ENCODE results near the gene PJVK.
"Not testable (repeated sequence)": the region's sequence is repeated elsewhere in the genome, so short reads cannot be mapped to it uniquely, and the experiment has no call there.

Gene PJVK, protein sequence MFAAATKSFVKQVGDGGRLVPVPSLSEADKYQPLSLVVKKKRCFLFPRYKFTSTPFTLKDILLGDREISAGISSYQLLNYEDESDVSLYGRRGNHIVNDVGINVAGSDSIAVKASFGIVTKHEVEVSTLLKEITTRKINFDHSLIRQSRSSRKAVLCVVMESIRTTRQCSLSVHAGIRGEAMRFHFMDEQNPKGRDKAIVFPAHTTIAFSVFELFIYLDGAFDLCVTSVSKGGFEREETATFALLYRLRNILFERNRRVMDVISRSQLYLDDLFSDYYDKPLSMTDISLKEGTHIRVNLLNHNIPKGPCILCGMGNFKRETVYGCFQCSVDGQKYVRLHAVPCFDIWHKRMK

DNA sequence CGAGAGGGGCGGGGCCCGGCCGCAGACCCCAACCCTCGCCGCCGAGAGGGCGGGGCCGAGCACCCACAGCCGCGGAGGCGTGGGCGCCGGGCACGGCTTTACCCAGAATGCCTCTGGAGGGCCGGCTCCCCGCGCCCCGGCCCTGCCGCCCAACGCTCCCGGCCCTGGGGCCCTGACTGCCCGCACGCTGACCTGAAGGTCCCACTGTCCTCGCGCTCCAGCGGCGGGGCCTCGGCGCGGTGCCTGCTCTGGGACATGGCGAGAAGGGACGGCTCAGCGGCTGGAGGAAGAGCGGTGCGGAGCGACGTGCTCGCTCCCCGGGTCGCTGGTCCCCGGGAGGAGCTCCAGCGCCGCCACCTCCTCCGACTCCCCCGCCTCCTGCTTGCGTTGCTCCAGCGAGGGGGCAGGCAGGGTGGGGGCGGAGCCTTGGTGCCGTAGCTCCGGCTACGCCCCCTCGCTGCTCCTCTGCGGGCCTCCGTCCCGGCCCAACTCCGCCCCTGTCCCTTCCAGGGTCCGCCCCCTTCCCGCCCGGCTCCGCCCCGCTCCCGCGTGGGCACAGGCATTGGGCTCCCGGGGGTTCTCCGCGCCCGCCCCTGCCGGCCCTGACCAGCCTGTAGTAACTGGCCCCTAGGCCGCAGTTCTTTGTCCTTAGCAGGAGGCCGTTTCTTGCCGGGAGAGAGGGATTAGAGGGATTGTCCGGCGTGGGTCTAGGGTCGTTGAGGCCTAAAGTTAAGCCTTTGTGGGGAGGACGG lies at the start of gene PJVK, which contains the start of gene PRKRA:
Gene PJVK, plus strand, starts transcription at position 605 of the 752 bp plus-strand sequence. CDS start 2,032 bp downstream, outside the sequence.
Gene PRKRA, minus strand, starts transcription at position 402 of the 752 bp plus-strand sequence. Its CDS starts 145 bp downstream, at position 257.
- DNase-seq (ENCODE audit: low read depth in 2 of 2) = peak; percentile 91 to 96

DNA sequence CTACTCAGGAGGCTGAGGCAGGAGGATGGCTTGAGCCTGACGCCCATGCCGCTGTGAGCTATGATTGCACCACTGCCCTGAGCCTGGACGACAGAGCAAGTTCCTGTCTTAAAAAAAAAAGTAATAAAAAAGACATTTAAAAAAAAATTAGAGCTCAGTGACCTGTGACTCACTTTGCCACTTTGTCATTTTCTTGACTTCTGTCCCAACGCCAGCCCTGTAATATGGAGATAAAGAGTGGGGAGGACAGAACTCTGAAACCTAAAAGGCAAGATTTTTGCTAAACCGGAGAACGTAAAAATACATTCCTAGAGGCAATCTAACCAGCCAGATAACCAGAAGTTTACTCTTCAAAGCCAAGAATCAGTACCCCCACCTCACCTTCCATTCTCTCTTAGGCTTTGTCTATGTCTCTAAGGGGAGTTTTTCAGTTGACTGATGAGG lies 49.2 kb upstream of the PJVK start:
- no peak for DNase-seq (ENCODE audit: low read depth in 2 of 2)

DNA sequence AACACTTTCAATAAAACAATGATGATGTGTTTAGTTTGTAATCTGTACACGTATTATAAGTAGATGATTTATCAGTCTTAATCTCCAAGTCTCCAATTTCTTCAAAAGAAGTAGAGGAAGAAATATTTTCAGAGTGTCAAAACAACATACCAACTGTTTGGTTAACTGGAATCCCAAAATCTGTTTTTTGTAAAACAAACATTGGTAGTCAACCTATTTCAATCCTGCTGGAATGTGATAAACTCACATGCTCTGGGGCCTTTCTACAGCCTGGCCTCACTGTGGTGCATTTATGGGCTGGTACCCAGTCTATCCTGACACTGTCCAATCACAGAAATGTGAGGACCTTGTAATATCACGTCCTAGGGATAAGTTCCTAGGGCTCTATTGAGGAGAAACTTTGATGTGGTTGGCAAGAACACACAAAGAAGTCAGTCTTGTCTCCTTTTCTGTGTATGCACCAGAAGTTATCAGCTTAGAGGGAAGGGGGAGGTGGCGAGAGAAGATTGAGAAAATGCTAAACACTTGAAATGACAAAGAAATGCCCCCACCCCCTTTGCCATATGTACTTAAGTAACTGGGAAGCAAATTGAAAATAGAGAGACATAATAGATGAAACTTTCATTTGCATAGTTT lies 47.4 kb upstream of the PJVK start:
- DNase-seq (ENCODE audit: low read depth in 2 of 2) = no peak

DNA sequence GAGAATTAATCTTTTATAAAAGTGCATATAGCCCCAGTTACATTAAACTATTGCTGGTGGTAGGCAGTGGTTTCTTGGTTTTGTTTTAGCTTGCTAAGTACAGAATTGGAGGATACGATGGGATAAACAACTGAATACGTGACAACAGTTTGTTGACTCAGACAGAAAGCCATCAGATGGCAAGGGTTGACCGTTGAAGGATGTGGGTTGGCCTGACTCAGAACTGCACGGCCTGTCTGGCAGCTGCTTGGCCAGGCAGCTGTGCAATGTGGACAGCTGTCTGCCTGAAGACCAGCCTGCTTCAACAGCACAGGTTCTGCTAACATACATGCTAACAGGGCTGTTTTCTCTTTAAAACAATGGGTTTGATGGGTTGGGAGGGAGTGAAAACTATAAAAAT lies 46.8 kb upstream of the PJVK start:
- DNase-seq (ENCODE audit: low read depth in 2 of 2) = no peak

DNA sequence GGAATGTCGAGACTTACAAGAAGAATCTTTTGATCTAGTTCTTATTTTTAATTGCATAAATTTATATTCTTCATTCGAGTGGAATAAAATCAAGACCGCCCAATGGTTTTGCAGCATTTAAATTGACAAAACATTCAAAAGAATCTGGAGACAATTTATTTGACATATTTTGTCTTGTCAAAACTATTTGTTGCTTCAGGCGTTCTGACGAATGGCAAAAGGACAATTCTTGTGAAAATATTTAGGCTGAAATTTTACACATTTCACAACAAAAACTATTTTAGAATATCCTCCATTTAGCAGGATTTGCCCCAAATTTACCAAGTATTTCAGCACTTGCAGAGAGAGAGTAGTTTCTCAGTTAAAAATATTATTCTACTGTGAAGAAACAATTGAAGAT lies 41.9 kb upstream of the PJVK start:
- DNase-seq (ENCODE audit: low read depth in 2 of 2) = no peak

DNA sequence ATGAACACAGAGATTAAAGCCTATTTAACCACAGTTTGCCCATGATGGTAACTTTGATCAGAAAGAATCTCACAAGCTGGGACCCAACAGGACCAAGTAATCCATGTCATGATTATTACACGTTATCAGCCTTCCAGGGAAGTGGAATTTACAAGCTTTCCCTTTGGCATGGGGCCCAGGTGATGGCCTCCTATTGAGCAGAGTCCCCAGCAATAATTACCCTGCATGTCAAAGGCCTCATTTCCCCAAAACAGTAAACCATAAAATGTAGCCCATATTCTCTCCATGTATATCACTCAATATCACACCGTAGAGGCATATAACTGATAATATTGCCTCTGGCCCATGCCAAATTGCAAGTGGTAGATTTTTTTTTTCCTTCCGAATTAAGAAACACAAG lies 39.1 kb upstream of the PJVK start:
- DNase-seq (ENCODE audit: low read depth in 2 of 2) = no peak

DNA sequence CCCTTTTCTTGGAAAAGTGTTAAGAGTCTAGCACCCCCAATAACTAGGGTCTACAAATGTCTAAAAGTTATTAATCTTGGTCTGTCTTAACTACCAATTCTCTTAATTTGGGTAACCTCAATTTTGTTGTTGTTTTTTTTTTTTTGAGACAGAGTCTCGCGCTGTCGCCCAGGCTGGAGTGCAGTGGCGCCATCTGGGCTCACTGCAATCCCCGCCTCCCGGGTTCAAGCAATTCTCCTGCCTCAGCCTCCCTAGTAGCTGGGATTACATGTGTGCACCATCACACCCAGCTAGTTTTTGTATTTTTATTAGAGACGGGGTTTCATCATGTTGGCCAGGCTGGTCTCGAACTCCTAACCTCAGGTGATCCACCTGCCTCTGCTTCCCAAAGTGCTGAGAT lies 38.7 kb upstream of the PJVK start:
- not testable (repeated sequence) for DNase-seq (ENCODE audit: low read depth in 2 of 2)

DNA sequence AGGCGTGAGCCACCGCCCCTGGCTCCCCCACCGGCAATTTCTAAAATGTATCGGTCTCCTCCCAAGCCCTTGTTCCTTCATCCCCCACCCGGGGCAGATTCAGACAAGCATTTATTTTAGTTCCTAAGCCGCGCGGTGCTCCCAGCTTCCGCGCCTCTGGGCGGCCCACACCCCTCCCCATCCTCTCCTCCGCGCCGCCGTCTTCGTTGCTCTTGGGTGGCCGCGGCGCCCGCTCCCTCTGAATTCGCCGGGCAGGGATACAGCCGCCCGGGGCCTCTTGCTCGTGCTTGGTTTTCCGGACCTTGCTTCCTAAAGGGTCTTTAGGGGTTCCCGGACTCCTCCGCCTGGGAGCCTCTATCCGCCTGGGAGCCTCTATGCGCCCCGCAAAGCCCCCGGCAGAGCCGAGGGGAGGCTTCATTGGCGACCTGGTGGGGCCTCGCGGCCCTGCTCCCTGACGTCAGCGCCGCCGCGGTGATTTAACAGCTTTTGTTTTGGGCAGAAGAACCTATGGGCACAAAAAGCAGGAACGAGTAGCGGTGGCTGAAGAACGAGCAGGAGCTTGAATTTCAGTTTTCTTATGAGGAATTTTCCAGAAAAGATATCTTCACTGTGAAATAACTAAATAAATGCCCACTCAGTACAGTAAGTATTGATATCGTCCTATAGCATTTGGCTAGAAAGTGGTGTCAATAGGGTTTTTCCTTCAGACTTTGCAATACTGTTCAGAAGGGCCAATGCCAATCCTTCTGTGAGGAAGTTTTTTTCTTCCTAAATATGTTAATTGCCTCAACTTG lies 37.5 kb upstream of the PJVK start:
- peak; percentile 48 to 66 for DNase-seq (ENCODE audit: low read depth in 2 of 2)

DNA sequence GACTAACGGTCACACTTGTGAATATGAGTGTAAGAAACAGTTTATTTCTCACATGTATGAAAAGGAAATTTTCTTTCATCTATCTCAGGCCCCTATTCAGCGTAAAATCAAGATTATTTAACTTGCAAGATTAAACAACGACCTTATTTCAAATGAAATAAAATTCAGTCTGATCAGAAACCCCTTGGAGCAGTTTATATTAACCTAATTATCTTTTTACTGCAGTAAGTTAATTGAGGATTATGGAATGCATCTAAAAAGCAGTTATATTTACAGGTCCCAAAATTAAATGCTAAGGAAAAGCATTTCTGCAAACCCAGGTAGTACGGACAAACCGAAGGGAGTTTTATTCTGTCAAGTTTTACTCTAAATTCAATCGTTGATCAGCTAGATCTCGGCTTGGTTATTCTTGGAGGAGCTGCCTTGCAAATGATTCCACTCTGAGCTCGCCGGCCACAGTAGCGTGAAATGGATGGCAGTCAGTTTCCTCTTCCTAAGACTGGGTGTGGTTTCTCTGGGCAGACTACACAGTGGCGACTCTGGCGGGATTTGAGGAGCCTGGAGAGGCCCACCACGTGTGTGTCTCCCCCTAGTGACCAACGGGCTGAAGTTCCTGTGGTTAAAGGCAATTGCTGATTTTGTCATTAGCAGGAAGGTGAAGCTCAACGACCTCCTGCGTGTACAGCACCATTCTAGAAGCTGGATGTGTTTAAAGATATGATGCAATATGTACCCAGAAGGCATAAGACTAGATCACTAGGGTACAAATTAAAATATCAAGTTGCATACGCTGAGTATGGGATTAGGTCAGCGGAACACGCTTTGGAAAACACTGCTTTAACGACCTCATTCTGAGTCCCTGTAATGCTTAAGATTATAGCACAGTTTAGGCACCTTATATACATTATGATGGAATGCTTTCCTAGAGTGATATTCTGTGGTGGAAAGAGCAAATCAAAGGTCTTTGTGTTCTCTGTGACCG lies 36.6 kb upstream of the PJVK start:
- peak; percentile 57 to 62 for DNase-seq (ENCODE audit: low read depth in 2 of 2)

DNA sequence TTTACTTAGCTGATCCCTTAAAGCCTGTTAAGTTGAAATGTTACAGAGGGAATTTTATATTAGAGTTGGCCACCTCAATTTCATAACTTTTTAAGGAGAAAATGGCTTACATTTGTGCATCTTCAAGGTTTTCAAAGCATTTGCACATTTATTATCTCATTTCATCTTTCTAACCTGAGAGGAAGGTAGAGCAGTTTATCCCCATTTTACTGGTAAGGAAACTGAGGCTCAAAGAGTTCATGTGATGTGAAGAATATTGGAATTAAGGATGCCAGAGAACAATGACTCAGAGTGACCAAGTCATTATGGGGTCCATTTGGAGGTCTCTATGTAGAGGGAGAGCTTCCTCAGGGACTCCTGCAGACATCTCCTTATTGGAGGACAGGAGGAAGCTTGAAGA lies 35.2 kb upstream of the PJVK start:
- no peak for DNase-seq (ENCODE audit: low read depth in 2 of 2)

DNA sequence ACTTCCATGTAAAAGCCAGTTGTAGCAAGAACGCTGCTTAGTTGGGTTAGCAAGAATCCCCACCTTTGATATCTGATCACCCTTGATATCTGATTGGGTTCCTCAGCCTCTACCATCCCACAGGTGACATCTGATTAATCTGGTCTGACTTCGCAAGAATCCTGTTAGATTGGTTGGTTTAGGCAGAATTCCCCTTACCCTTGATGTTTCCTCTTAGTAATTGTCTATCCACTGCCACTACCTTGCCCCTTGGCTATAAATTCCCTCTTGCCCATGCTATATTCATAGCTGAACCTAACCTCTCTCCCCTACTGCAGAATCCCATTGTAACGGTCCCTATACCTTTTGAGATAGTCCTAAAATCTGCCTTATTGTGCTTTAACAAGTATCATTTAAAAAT lies 33.3 kb upstream of the PJVK start:
- DNase-seq (ENCODE audit: low read depth in 2 of 2) = no peak

DNA sequence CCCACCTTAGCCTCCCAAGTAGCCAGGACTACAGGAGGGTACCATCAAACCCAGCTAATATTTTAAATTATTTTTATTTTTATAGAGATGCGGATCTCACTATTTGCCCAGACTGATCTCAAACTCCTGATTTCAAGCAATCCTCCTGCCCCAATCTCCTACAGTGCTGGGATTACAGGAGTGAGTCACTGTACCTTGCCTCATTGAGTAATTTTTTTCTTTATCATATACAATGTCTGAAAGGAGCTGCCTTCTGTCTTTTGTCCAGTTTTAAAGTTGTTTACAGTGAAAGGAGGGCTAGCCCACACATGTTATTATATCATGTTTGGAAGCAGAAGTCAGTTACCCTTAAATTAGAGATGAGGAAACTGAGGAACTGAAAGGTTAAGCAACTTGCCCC lies 32.8 kb upstream of the PJVK start:
- no peak for DNase-seq (ENCODE audit: low read depth in 2 of 2)

DNA sequence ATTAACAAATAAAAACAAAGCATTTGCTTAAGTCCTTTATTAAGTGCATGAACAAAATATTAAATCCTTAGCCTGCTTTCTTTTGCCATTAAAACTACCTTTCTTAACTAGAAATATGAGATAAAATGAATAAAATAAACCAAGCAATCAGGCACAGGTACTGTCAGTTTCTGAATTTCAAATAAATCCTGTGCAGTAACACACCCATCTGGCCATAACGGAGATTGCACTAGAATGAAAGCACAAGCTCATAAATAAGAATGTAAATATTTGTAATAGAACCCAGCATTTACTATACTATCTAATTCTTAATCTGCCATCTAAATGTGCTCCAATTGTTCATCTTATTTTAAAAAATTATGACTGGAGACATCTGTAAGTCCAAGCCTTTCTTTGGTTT lies 32.1 kb upstream of the PJVK start:
- no peak for DNase-seq (ENCODE audit: low read depth in 2 of 2)

DNA sequence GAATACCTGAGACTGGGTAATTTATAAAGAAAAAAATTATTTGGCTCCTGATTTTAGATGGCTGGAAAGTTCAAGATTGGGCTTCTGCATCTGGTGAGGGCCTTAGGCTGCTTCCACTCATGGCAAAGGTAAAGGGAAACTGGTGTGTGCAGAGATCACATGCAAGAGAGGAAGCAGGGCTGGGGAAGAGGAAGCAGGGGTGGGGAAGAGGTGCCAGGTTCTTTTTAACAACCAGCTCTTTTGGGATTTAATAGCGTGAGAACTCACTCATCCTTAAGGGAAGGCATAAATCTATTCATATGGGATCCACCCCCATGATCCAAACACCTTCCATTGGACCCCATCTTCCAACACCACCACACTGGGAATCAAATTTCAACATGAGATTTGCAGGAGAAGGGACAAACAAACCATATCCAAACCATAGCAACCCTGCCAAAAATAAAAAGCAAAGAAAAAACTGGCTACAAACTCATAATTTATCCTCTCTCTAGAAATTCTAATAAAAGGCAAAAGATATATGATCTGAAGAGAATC lies 30.6 kb upstream of the PJVK start:
- DNase-seq (ENCODE audit: low read depth in 2 of 2) = no peak

DNA sequence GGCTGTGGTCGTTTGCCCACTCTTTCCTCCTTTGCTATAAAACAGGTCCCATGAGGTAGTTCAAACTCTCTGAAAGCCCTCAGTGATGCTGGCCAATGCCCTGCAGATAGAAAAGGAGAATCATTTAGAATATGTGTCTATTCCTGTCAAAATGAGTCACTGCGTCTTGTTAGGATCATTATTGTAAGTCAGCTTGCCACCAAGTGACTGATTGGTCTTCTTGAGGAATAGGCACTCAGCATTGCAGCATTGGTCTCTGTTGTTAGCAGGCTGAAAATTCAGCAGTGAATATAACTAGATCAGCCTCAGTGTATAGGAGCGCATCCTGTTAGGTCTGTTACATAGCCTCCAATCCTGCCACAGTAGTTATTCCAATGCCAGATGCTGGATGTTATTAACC lies 29.1 kb upstream of the PJVK start:
- no peak for DNase-seq (ENCODE audit: low read depth in 2 of 2)

DNA sequence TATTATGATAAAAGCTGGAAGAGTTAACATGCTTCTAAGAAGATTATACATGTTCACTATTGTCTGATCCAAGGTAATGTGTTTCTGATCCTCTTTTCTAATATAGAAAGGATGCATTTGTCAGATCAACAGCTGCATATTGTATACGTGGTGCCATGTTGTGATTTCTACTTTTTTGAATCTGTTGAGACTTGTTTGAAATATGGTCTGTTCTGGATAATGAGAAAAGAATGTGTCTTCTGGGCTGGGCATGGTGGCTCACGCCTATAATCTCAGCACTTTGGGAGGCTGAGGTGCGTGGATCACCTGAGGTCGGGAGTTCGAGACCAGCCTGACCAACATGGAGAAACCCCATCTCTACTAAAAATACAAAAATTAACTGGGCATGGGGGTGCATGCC lies 27.4 kb upstream of the PJVK start:
- DNase-seq (ENCODE audit: low read depth in 2 of 2) = not testable (repeated sequence)

DNA sequence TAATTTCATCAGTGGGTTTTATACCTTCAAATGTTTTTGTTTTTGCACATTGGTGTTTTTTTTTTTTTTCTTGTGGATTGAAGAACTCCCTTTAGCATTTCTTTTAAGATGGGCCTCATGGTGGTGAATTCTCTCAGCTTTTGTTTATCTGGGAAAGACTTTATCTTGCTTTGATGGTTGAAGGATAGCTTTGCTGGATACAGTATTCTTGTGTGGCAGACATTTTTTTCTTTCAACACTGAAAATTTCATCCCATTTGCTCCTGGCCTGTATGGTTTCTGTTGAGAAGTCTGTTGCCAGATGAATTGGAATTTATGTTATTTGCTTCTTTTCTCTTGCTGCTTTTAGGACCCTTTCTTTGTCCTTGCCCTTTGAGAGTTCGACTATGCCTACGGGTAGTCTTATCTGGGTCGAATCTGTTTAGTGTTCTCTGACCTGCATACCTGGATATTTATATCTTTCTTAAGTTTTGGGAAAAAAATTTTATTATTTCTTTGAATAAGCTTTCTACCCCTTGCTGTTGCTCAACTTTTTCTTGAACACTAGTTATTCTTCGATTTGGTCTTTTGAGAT lies 25.8 kb upstream of the PJVK start:
- no peak for DNase-seq (ENCODE audit: low read depth in 2 of 2)

DNA sequence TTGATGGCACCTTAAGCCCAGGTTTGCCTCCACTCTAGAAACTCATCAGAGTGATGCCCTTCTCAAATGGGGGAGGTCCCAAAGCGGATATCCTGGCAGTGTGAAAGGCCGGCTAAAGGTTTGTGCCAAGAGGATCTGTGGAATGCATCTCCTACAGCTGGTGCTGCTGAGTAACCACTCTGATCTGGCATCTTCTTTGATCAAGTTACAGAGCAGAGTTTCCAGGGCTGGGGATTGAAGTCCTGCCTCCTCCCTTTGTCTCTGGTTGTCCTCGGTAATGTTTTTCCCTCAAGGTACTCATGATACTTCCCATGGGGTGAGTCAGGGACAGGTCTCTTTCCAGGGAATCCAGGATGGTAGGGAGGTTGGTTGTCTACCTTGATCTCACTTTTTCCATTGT lies 24.8 kb upstream of the PJVK start:
- DNase-seq (ENCODE audit: low read depth in 2 of 2) = no peak

DNA sequence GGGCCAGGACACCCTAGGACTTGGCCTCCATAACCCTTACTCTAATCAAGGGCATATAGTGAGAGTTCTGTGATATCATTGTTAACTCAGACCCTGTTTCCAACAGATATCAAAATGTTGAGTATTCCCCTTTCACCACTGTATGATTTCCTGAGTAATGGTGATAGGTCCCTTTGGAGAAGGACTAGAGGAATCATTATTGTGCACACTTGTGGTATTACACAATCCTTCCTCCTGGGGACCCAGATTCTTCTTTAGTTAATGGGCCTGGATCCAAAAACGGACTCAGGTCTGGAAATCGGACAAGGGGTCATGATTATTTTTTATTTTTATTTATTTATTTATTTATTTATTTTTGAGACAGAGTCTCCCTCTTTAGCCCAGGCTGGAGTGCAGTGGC lies 23.7 kb upstream of the PJVK start:
- DNase-seq (ENCODE audit: low read depth in 2 of 2) = no peak

DNA sequence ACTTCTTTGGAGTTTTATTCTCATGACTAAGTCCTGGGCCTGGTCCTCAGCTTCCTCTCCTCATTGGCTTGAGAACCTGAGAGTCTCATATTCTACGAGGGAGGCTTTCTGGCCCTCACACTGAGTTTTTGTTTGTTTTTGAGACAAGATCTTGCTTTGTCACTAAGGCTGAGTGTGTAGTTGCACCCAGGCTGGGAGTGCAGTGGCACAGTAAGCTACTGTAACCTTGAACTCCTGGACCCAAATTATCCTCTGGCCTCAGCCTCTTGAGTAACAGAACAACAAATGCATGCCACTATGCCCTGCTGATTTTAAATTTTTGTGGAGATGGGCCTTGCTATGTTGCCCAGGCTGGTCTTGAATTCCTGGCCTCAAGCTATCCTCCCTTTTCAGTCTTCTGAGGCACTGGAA lies 22.8 kb upstream of the PJVK start:
- DNase-seq (ENCODE audit: low read depth in 2 of 2) = no peak

Measured in stimulated activated CD8-positive, alpha-beta memory T cell treated with anti-CD3 and anti-CD28 coated beads, Interleukin-7, amount 100 ng/mL, for 4 hours (primary cell).